Measurements from ENCODE around the gene NCOR2. TPM values are rescaled to one million over a fixed set of nuclear protein-coding genes. Genes with fewer than 3 reads are reported as not detected.
"Not testable (repeated sequence)": the region's sequence is repeated elsewhere in the genome, so short reads cannot be mapped to it uniquely, and the experiment has no call there.

The NCOR2 gene
- total RNA-seq, 1 donor from 2014 or later = 159 TPM

GRCh38 chr12:124603831-124604251 is 36.4 kb upstream of the NCOR2 start:
- DNase-seq (ENCODE audit: low spot score) = no peak
- intact Hi-C loops (cut with DNase I) = no loop called here

GRCh38 chr12:124603100-124603541 is 35.7 kb upstream of the NCOR2 start:
- DNase-seq (ENCODE audit: low spot score) = no peak
- intact Hi-C loops (cut with DNase I) = no loop called here

- intact Hi-C loops (cut with DNase I) = no loop called here
- DNase-seq (ENCODE audit: low spot score) = no peak
These were observed 34.3 kb upstream of the NCOR2 start for GRCh38 chr12:124601706-124602105.

- no peak for DNase-seq (ENCODE audit: low spot score)
These were observed 31.9 kb upstream of the NCOR2 start for GRCh38 chr12:124599074-124599999.

GRCh38 chr12:124597041-124597440 is 29.6 kb upstream of the NCOR2 start:
- intact Hi-C loops (cut with DNase I) = no loop called here
- DNase-seq (ENCODE audit: low spot score) = no peak

More at GRCh38 chr12:124599074-124599999, 31.9 kb upstream of the NCOR2 start:
- intact Hi-C loops (cut with DNase I) = no loop called here

- no peak for DNase-seq (ENCODE audit: low spot score)
- intact Hi-C loops (cut with DNase I) = no loop called here
These were observed 28.0 kb upstream of the NCOR2 start for GRCh38 chr12:124595444-124595843.

- no peak for DNase-seq (ENCODE audit: low spot score)
- intact Hi-C loops (cut with DNase I) = no loop called here
These were observed 27.4 kb upstream of the NCOR2 start for GRCh38 chr12:124594851-124595250.

- intact Hi-C loops (cut with DNase I) = no loop called here
- no peak for DNase-seq (ENCODE audit: low spot score)
These were observed 26.5 kb upstream of the NCOR2 start for GRCh38 chr12:124593851-124594401.

GRCh38 chr12:124593176-124593575 is 25.8 kb upstream of the NCOR2 start:
- no peak for DNase-seq (ENCODE audit: low spot score)

GRCh38 chr12:124592481-124593160 is 25.2 kb upstream of the NCOR2 start:
- DNase-seq (ENCODE audit: low spot score) = no peak
- intact Hi-C loops (cut with DNase I) = no loop called here

More at GRCh38 chr12:124593176-124593575, 25.8 kb upstream of the NCOR2 start:
- intact Hi-C loops (cut with DNase I) = no loop called here

- DNase-seq (ENCODE audit: low spot score) = no peak
- intact Hi-C loops (cut with DNase I) = no loop called here
These were observed 24.6 kb upstream of the NCOR2 start for GRCh38 chr12:124592050-124592449.

GRCh38 chr12:124590447-124590846 is 23.0 kb upstream of the NCOR2 start:
- intact Hi-C loops (cut with DNase I) = no loop called here
- no peak for DNase-seq (ENCODE audit: low spot score)

- peak; percentile 84 for DNase-seq (ENCODE audit: low spot score)
- intact Hi-C loops (cut with DNase I) = loop anchor here (2.0 to 5.0 kb wide), 2 partner anchors 38 to 63 kb away; no protein-coding TSS in a partner anchor
These were observed 21.4 kb upstream of the NCOR2 start for GRCh38 chr12:124588751-124589267.

GRCh38 chr12:124588018-124588634 is 20.7 kb upstream of the NCOR2 start:
- DNase-seq (ENCODE audit: low spot score) = no peak
- intact Hi-C loops (cut with DNase I) = loop anchor here (2.0 to 5.0 kb wide), 2 partner anchors 39 to 64 kb away; no protein-coding TSS in a partner anchor

GRCh38 chr12:124586756-124587155 is 19.3 kb upstream of the NCOR2 start:
- no peak for DNase-seq (ENCODE audit: low spot score)
- intact Hi-C loops (cut with DNase I) = loop anchor here (5.0 kb wide), 1 partner anchor 66 kb away; no protein-coding TSS in a partner anchor

GRCh38 chr12:124584494-124584893 is 17.1 kb upstream of the NCOR2 start:
- DNase-seq (ENCODE audit: low spot score) = not testable (repeated sequence)
- intact Hi-C loops (cut with DNase I) = loop anchor here (5.0 kb wide), 1 partner anchor 93 kb away; no protein-coding TSS in a partner anchor

GRCh38 chr12:124583854-124584253 is 16.4 kb upstream of the NCOR2 start:
- intact Hi-C loops (cut with DNase I) = loop anchor here (5.0 kb wide), 1 partner anchor 93 kb away; no protein-coding TSS in a partner anchor
- no peak for DNase-seq (ENCODE audit: low spot score)

- DNase-seq (ENCODE audit: low spot score) = no peak
- intact Hi-C loops (cut with DNase I) = loop anchor here (5.0 kb wide), 1 partner anchor 95 kb away; no protein-coding TSS in a partner anchor
These were observed 14.7 kb upstream of the NCOR2 start for GRCh38 chr12:124582108-124582424.

All from cardiac septum (tissue), 1 donor.